Common myeloid progenitor, CD34-positive (primary cell): ENCODE results near the gene IL17A.
"Not testable (repeated sequence)": the region's sequence is repeated elsewhere in the genome, so short reads cannot be mapped to it uniquely, and the experiment has no call there.

ENCODE experiments used
- CTCF ChIA-PET: fragments of 350-600 bp; sonication (Branson Sonifier 250); formaldehyde crosslinking; loops from one replicate; lab custom pipeline; 2021; ENCODE audit warnings: antibody characterized with exemption; lab: Charles Lee
- POLR2A ChIA-PET: fragments of 350-600 bp; sonication (Branson Sonifier 250); formaldehyde crosslinking; loops from one replicate; lab custom pipeline; 2021; ENCODE audit warnings: antibody characterized with exemption; lab: Charles Lee
- DNase-seq, 3 donors: peaks; one replicate each; pipeline versions ENCODE4 v3.0.0 to v3.0.0-alpha.2; 2013
- H3K27ac ChIP-seq, 2 experiments: 1 replicate in 1 of 2; 2 replicates in 1 of 2; pipeline ENCODE4 v1.7.0; 2013; ENCODE audit warnings: inconsistent platforms in 2 of 2, low read length in 2 of 2, mild to moderate bottlenecking in 2 of 2, low read depth in 1 of 2, moderate library complexity in 1 of 2; ENCODE audit not compliant: severe bottlenecking in 2 of 2, insufficient read depth in 1 of 2, poor library complexity in 1 of 2
- H3K27me3 ChIP-seq, 5 experiments: replicated peaks in 2 of 5; 1 replicate in 3 of 5; 2 replicates in 2 of 5; pipeline versions ENCODE4 v1.6.1 to v1.7.0; 2013; ENCODE audit warnings: low read length in 4 of 5, mild to moderate bottlenecking in 2 of 5, moderate library complexity in 2 of 5, inconsistent platforms in 1 of 5; ENCODE audit not compliant: insufficient read depth in 5 of 5, control insufficient read depth in 4 of 5
- H3K36me3 ChIP-seq, 4 experiments: 1 replicate in 2 of 4; 2 replicates in 2 of 4; pipeline versions ENCODE4 v1.6.1 to v1.7.0; 2013; ENCODE audit warnings: low read length in 3 of 4, control low read depth in 1 of 4, mild to moderate bottlenecking in 1 of 4; ENCODE audit not compliant: control insufficient read depth in 4 of 4, insufficient read depth in 4 of 4
- H3K4me1 ChIP-seq, 4 experiments: 1 replicate in 3 of 4; 2 replicates in 1 of 4; pipeline versions ENCODE4 v1.6.1 to v1.7.1; 2013; ENCODE audit warnings: low read length in 3 of 4, mild to moderate bottlenecking in 3 of 4, control low read depth in 1 of 4, inconsistent platforms in 1 of 4, moderate library complexity in 1 of 4; ENCODE audit not compliant: control insufficient read depth in 4 of 4, insufficient read depth in 4 of 4; ENCODE audit errors: control extremely low read depth in 1 of 4
- H3K4me3 ChIP-seq, 7 experiments: 1 replicate in 4 of 7; 2 replicates in 3 of 7; pipeline versions ENCODE4 v1.5.1 to v1.7.0; 2013; ENCODE audit warnings: mild to moderate bottlenecking in 7 of 7, low read length in 6 of 7, moderate library complexity in 6 of 7, inconsistent platforms in 2 of 7, low read depth in 2 of 7, control low read depth in 1 of 7; ENCODE audit not compliant: insufficient read depth in 4 of 7, control insufficient read depth in 1 of 7; ENCODE audit errors: extremely low read depth in 1 of 7
- H3K9me3 ChIP-seq, 5 experiments: 1 replicate in 4 of 5; 2 replicates in 1 of 5; pipeline versions ENCODE4 v1.6.1 to v1.7.1; 2013; ENCODE audit warnings: low read length in 4 of 5, mild to moderate bottlenecking in 2 of 5, inconsistent platforms in 1 of 5, low read depth in 1 of 5, moderate library complexity in 1 of 5; ENCODE audit not compliant: control insufficient read depth in 4 of 5, insufficient read depth in 2 of 5; ENCODE audit errors: control extremely low read depth in 1 of 5
- WGBS: methylation state at CpG from one replicate; pipeline ENCODE4 v1.1.5; 2013; ENCODE audit not compliant: insufficient coverage; 5-methylcytosine and 5-hydroxymethylcytosine counted together

The IL17A gene

GRCh38 chr6:52195886-52196285, 9.7 kb downstream of the IL17A start:
- H3K4me1 ChIP-seq, result no peaks in the 10 kb centered on the region
- CTCF ChIA-PET, result no interaction called here
- POLR2A ChIA-PET, result no interaction called here

GRCh38 chr6:52200088-52200487, 13.9 kb downstream of the IL17A start:
- H3K4me3 ChIP-seq, POLR2A ChIA-PET, CTCF ChIA-PET, H3K27me3 ChIP-seq, H3K27ac ChIP-seq, H3K4me1 ChIP-seq, H3K36me3 ChIP-seq, DNase-seq: not testable (repeated sequence)
- peaks cover 3 to 19% (median 15%) of the 10 kb centered on the region in 5 experiments for H3K9me3 ChIP-seq
- WGBS, result 41% methylated on average over 3 of the region's 5 CpGs

More at GRCh38 chr6:52195886-52196285, 9.7 kb downstream of the IL17A start:
- WGBS, result no CpG with 5 or more reads among the region's 2 CpGs
- no peaks in the 10 kb centered on the region for H3K36me3 ChIP-seq
- H3K4me3 ChIP-seq, result no peak overlapping the region
- no peak overlapping the region for H3K27ac ChIP-seq
- DNase-seq, result no peak
- no peaks in the 10 kb centered on the region for H3K27me3 ChIP-seq
- H3K9me3 ChIP-seq, result peaks cover 0 to 13% (median 10%) of the 10 kb centered on the region in 5 experiments

GRCh38 chr6:52201046-52201445, 14.9 kb downstream of the IL17A start:
- H3K27me3 ChIP-seq, result no peaks in the 10 kb centered on the region
- H3K27ac ChIP-seq, result no peak overlapping the region
- no peaks in the 10 kb centered on the region for H3K36me3 ChIP-seq
- H3K9me3 ChIP-seq, result peaks cover 3 to 19% (median 15%) of the 10 kb centered on the region in 5 experiments
- WGBS, result no CpG with 5 or more reads among the region's 1 CpG
- H3K4me3 ChIP-seq, result no peak overlapping the region
- ChIA-PET CTCF (no interaction called here), POLR2A (no interaction called here)
- no peaks in the 10 kb centered on the region for H3K4me1 ChIP-seq
- DNase-seq, result no peak

GRCh38 chr6:52201493-52201892, 15.3 kb downstream of the IL17A start:
- POLR2A ChIA-PET, result no interaction called here
- CTCF ChIA-PET, result no interaction called here
- Histone ChIP-seq H3K9me3 (peaks cover 3 to 19% (median 15%) of the 10 kb centered on the region in 5 experiments), H3K27me3 (no peaks in the 10 kb centered on the region), H3K27ac (no peak overlapping the region), H3K4me3 (no peak overlapping the region), H3K36me3 (no peaks in the 10 kb centered on the region), H3K4me1 (no peaks in the 10 kb centered on the region)
- DNase-seq, result no peak

GRCh38 chr6:52207066-52207465, 20.9 kb downstream of the IL17A start:
- no peak overlapping the region for H3K27ac ChIP-seq
- H3K4me3 ChIP-seq, result no peak overlapping the region
- H3K27me3 ChIP-seq, result no peaks in the 10 kb centered on the region
- H3K36me3 ChIP-seq, result no peaks in the 10 kb centered on the region
- POLR2A ChIA-PET, result no interaction called here
- WGBS, result 100% methylated on average over 1 of the region's 2 CpGs
- H3K9me3 ChIP-seq, result peaks cover 0 to under 1% (median 0%) of the 10 kb centered on the region in 5 experiments
- H3K4me1 ChIP-seq, result no peaks in the 10 kb centered on the region
- CTCF ChIA-PET, result no interaction called here
- no peak for DNase-seq

GRCh38 chr6:52208612-52209011, 22.4 kb downstream of the IL17A start:
- Histone ChIP-seq H3K9me3 (no peaks in the 10 kb centered on the region), H3K4me3 (no peak overlapping the region), H3K27me3 (no peaks in the 10 kb centered on the region), H3K36me3 (no peaks in the 10 kb centered on the region), H3K4me1 (no peaks in the 10 kb centered on the region), H3K27ac (no peak overlapping the region)
- WGBS, result 100% methylated on average over 3 of the region's 3 CpGs
- CTCF ChIA-PET, result no interaction called here
- DNase-seq, result no peak
- POLR2A ChIA-PET, result no interaction called here

- DNase-seq, result no peak
- no CpG with 5 or more reads among the region's 2 CpGs for WGBS
- Histone ChIP-seq H3K4me1 (no peaks in the 10 kb centered on the region), H3K4me3 (no peak overlapping the region), H3K36me3 (no peaks in the 10 kb centered on the region), H3K9me3 (no peaks in the 10 kb centered on the region), H3K27ac (no peak overlapping the region), H3K27me3 (no peaks in the 10 kb centered on the region)
- CTCF ChIA-PET, result no interaction called here
- POLR2A ChIA-PET, result no interaction called here
Measured at GRCh38 chr6:52209770-52210169, 23.6 kb downstream of the IL17A start.
